NT2/D1 (cell line): ENCODE measurements around the gene KCNT1.

Experiments
- SUZ12 ChIP-seq: IDR thresholded peaks from 2 replicates; pipeline ENCODE4 v1.6.1; 2011; ENCODE audit not compliant: insufficient read length, insufficient read depth; ENCODE audit errors: extremely low read depth
- YY1 ChIP-seq: IDR thresholded peaks from 2 replicates; pipeline ENCODE4 v1.6.1; 2011; ENCODE audit not compliant: insufficient read length, insufficient read depth
- ZNF274 ChIP-seq: IDR thresholded peaks from 2 replicates; pipeline ENCODE4 v1.6.1; 2011; ENCODE audit warnings: mild to moderate bottlenecking, low read depth, low read length

GRCh38 chr9:135728436-135729110 is 26.6 kb downstream of the KCNT1 start:
- TF ChIP-seq YY1 = no peak
- TF ChIP-seq ZNF274 = no peak
- no peak for TF ChIP-seq SUZ12
